Activated naive CD8-positive, alpha-beta T cell treated with anti-CD3 and anti-CD28 coated beads, Interleukin-2, amount 10 ng/mL, durations not matched to agents 7 days and 5 days (primary cell): ENCODE results near the gene ATP6V1D. TPM values are rescaled to one million over a fixed set of nuclear protein-coding genes. Genes with fewer than 3 reads are reported as not detected.

Source experiments
- ATAC-seq: fragments of 150-1000 bp; cut with Tn5 transposase; one replicate; pipeline ENCODE4 v1.10.0; 2021; ENCODE audit warnings: low read depth, moderate library complexity
- POLR2A ChIA-PET: fragments of 350-600 bp; sonication (Branson Sonifier 250); formaldehyde crosslinking; loops from one replicate; lab custom pipeline; 2021; ENCODE audit warnings: antibody characterized with exemption; lab: Charles Lee
- DNase-seq: peaks from one replicate; pipeline ENCODE4 v3.0.0; 2021
- H3K27ac Mint-ChIP-seq: one replicate; pipeline ENCODE4 v1.8.0; 2022; ENCODE audit warnings: mild to moderate bottlenecking, mixed read lengths
- H3K27me3 Mint-ChIP-seq: one replicate; pipeline ENCODE4 v1.8.0; 2022; ENCODE audit warnings: mild to moderate bottlenecking, moderate library complexity, mixed read lengths
- H3K36me3 Mint-ChIP-seq: one replicate; pipeline ENCODE4 v1.8.0; 2021; ENCODE audit warnings: mild to moderate bottlenecking, mixed read lengths
- H3K4me1 Mint-ChIP-seq: one replicate; pipeline ENCODE4 v1.8.0; 2021; ENCODE audit warnings: mixed read lengths
- H3K4me3 Mint-ChIP-seq: one replicate; pipeline ENCODE4 v1.8.0; 2022; ENCODE audit warnings: mild to moderate bottlenecking, moderate library complexity, mixed read lengths
- H3K9me3 Mint-ChIP-seq: one replicate; pipeline ENCODE4 v1.8.0; 2021; ENCODE audit warnings: mixed read lengths
- total RNA-seq, 2 experiments: library from RNA; stranded (reverse); gene quantifications; one replicate each; pipeline ENCODE4 v1.2.3, GENCODE V29; 2021

Gene ATP6V1D
- total RNA-seq, 2 experiments from 2014 or later, result 38.7 to 41.9 TPM

- Mint-ChIP-seq H3K27me3 (no peaks in the 10 kb centered on the region), H3K4me3 (no peak overlapping the region), H3K9me3 (no peaks in the 10 kb centered on the region), H3K27ac (no peak overlapping the region), H3K4me1 (peaks cover 4% of the 10 kb centered on the region), H3K36me3 (peaks cover 17% of the 10 kb centered on the region)
- no peak for ATAC-seq
- POLR2A ChIA-PET, result no interaction called here
- no peak for DNase-seq
These were observed 29.7 kb upstream of the ATP6V1D start for GRCh38 chr14:67389275-67389674.

DNA sequence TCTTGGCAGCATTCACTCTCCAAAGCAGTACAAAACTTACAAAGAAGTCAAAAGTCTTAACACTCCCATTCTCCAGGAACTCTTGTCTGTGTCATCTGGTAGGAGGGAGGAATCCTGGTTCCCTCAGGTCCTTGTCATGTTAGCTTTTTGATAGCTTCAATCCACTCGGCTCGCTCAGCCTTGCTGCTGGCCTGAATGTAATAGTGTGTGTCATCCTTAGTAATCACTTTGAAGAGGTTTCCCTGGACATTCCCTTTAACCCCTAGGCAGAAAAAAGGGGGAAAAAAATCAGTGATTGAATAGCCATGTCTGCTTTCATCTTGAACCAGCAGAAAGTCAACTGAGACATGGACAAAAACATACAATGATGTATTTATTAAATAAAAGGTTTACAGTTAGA, 27.6 kb upstream of the ATP6V1D start:
- Mint-ChIP-seq H3K4me1 (peaks cover 4% of the 10 kb centered on the region), H3K27ac (no peak overlapping the region), H3K9me3 (no peaks in the 10 kb centered on the region), H3K36me3 (peaks cover 23% of the 10 kb centered on the region), H3K4me3 (no peak overlapping the region), H3K27me3 (no peaks in the 10 kb centered on the region)
- POLR2A ChIA-PET, result no interaction called here
- no peak for DNase-seq
- no peak for ATAC-seq

DNA sequence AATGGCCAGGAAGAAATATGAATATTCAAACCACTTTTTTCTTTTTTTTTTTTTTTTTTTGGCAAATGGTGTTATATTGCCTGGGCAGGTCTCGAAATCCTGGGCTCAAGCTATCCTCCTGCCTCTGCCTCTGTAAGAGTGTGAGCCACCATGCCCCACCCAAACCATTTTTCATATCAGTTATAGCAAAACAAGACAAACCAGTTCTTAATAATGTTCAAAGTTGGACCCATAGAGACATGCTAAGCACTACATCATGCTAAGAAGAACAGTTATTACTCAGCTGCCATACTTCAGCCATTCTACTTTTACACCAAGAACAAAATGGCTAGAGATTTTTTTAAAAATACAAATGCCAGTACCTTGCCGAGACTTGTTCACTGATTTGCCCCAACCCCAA, 26.0 kb upstream of the ATP6V1D start:
- no peaks in the 10 kb centered on the region for H3K27me3 Mint-ChIP-seq
- DNase-seq (no peak), ATAC-seq (no peak)
- H3K9me3 Mint-ChIP-seq, result no peaks in the 10 kb centered on the region
- H3K27ac Mint-ChIP-seq, result no peak overlapping the region
- H3K4me3 Mint-ChIP-seq, result no peak overlapping the region
- POLR2A ChIA-PET, result interaction anchor here (0.7 kb wide), 1 partner anchor 150 kb away, joined by 7 read pairs; no protein-coding TSS in a partner anchor
- peaks cover 25% of the 10 kb centered on the region for H3K36me3 Mint-ChIP-seq
- no peaks in the 10 kb centered on the region for H3K4me1 Mint-ChIP-seq

GRCh38 chr14:67385120-67385519, 25.5 kb upstream of the ATP6V1D start:
- no peak for ATAC-seq
- Mint-ChIP-seq H3K27ac (no peak overlapping the region), H3K36me3 (peaks cover 26% of the 10 kb centered on the region)

DNA sequence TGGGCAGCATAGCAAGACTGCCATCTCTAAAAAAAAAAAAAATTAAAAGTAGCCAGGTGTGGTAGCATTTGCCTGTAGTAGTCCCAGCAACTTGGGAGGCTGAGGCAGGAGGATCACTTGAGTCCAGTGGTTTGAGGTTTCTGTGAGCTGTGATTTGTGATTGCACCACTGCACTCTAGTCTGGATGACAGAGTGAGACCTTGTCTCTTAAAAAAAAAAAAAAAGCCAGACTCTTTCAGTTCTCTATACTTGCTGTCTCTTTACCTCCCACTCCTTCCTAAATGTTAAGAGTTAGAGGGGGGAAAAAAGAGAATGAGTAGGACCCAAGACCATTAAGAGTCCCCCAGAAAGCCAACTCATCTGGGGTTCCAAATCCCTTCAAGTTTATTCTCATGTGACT, 18.3 kb upstream of the ATP6V1D start:
- POLR2A ChIA-PET, result interaction anchor here (1.1 kb wide), 1 partner anchor 16 kb away, joined by 3 read pairs; no protein-coding TSS in a partner anchor
- Mint-ChIP-seq H3K36me3 (peaks cover 28% of the 10 kb centered on the region), H3K4me3 (no peak overlapping the region), H3K27ac (no peak overlapping the region), H3K4me1 (peaks cover 9% of the 10 kb centered on the region), H3K9me3 (no peaks in the 10 kb centered on the region), H3K27me3 (no peaks in the 10 kb centered on the region)
- ATAC-seq, result no peak
- no peak for DNase-seq

More at GRCh38 chr14:67385120-67385519, 25.5 kb upstream of the ATP6V1D start:
- DNase-seq, result no peak
- POLR2A ChIA-PET, result interaction anchor here (0.7 kb wide), 1 partner anchor 150 kb away, joined by 7 read pairs; no protein-coding TSS in a partner anchor
- H3K4me3 Mint-ChIP-seq, result no peak overlapping the region
- H3K4me1 Mint-ChIP-seq, result no peaks in the 10 kb centered on the region
- H3K27me3 Mint-ChIP-seq, result no peaks in the 10 kb centered on the region
- no peaks in the 10 kb centered on the region for H3K9me3 Mint-ChIP-seq

GRCh38 chr14:67373347-67373746, 13.7 kb upstream of the ATP6V1D start:
- DNase-seq (no peak), ATAC-seq (no peak)
- POLR2A ChIA-PET, result no interaction called here
- no peaks in the 10 kb centered on the region for H3K9me3 Mint-ChIP-seq
- peaks cover 10% of the 10 kb centered on the region for H3K4me1 Mint-ChIP-seq
- H3K27me3 Mint-ChIP-seq, result no peaks in the 10 kb centered on the region
- H3K4me3 Mint-ChIP-seq, result no peak overlapping the region
- no peak overlapping the region for H3K27ac Mint-ChIP-seq
- peaks cover 19% of the 10 kb centered on the region for H3K36me3 Mint-ChIP-seq

GRCh38 chr14:67372833-67373232, 13.2 kb upstream of the ATP6V1D start:
- no peak for DNase-seq
- Mint-ChIP-seq H3K27me3 (no peaks in the 10 kb centered on the region), H3K4me3 (no peak overlapping the region), H3K27ac (no peak overlapping the region), H3K4me1 (peaks cover 12% of the 10 kb centered on the region), H3K36me3 (peaks cover 21% of the 10 kb centered on the region), H3K9me3 (no peaks in the 10 kb centered on the region)
- ATAC-seq, result no peak
- POLR2A ChIA-PET, result no interaction called here

DNA sequence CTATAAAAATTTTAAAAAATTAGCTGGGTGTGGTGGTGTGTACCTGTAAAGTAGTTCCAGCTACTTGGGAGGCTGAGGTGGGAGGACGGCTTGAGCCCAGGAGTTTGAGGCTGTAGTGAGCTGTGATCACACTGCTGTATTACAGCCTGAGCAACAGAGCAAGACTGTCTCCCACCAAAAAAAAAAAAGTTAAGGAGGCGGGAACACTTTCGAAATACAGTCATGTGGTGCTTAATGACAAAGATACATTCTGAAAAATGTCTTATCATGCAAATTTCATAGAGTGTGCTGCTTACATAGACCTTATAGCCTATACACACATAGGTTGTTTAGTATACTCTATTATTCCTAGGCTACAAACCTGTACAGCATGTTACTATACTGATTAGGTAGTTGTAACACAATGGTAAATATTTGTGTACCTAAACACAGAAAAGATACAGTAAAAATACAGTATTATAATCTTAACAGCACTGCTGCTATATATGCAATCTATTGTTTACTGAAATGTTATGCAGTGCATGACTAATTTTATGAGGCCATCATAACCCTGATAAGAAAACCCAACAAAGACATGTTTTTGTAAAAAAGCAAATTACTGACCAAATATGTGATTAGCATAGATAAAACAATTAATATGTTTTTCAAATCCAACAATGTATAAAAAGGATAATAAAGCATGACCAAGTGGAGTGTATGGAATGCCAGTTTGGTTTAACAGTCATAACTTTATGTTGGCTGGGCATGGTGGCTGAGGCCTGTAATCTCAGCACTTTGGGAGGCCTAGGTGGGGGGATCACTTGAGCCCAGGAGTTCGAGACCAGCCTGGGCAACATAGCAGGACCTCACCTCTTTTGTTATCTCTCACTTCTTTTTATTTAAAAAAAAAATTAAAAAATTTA, 11.9 kb upstream of the ATP6V1D start:
- Mint-ChIP-seq H3K4me3 (no peak overlapping the region), H3K27ac (no peak overlapping the region), H3K9me3 (no peaks in the 10 kb centered on the region), H3K4me1 (peaks cover 12% of the 10 kb centered on the region), H3K36me3 (peaks cover 19% of the 10 kb centered on the region), H3K27me3 (no peaks in the 10 kb centered on the region)
- ATAC-seq (no peak), DNase-seq (no peak)
- POLR2A ChIA-PET, result no interaction called here

GRCh38 chr14:67370830-67371229, 11.2 kb upstream of the ATP6V1D start:
- ATAC-seq, result no peak
- H3K27ac Mint-ChIP-seq, result no peak overlapping the region
- H3K9me3 Mint-ChIP-seq, result no peaks in the 10 kb centered on the region
- no peak overlapping the region for H3K4me3 Mint-ChIP-seq
- no peaks in the 10 kb centered on the region for H3K27me3 Mint-ChIP-seq
- H3K4me1 Mint-ChIP-seq, result peaks cover 12% of the 10 kb centered on the region
- POLR2A ChIA-PET, result no interaction called here
- peaks cover 23% of the 10 kb centered on the region for H3K36me3 Mint-ChIP-seq
- DNase-seq, result no peak

- POLR2A ChIA-PET, result interaction anchor here (0.7 kb wide), 1 partner anchor 327 kb away, joined by 3 read pairs; no protein-coding TSS in a partner anchor
- no peak overlapping the region for H3K4me3 Mint-ChIP-seq
- peaks cover 38% of the 10 kb centered on the region for H3K4me1 Mint-ChIP-seq
- no peaks in the 10 kb centered on the region for H3K9me3 Mint-ChIP-seq
- no peak overlapping the region for H3K27ac Mint-ChIP-seq
- DNase-seq (no peak), ATAC-seq (no peak)
- H3K27me3 Mint-ChIP-seq, result no peaks in the 10 kb centered on the region
- peaks cover 21% of the 10 kb centered on the region for H3K36me3 Mint-ChIP-seq
These were observed 5.9 kb upstream of the ATP6V1D start for GRCh38 chr14:67365476-67365875.

DNA sequence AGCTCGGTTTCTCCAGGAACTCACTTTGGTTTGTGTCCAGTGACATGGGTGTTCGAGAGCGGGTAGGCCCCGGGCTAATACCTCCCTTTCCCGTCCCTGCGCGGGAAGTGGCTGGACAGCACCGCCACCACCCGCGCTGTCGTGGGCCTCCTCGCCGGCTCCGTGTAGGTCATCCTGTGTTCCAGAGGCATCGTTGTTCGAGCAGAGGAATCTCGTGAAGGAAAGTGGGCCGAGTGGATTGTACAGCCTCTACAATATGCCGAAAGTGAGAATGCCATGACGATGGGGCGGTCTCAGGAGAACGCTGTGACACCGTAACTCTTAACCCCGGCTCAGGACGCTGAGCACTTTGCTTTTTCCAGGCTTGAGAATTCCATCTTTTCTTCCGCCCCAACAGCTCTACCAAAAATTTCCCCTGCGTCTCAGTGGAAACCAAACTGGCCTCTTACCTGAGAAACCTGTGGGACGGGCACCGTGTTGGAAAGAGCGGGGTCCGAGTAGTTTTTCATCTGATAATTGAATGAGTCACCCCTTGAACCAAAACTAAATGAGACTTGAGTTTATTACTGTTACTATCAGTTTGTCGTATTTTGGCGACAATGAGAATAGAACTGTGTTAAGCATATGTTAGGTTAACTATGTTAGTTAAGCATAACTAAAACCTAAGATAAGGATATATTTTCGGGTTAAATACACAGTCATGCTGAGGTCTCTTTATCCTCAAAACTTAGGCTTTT, 1.0 kb upstream of the ATP6V1D start:
- POLR2A ChIA-PET, result interaction anchor here (1.2 kb wide), 1 partner anchor 334 kb away, joined by 10 read pairs; the partner anchor contains the start of gene RDH11
- peak overlapping the region; percentile 98 for H3K4me3 Mint-ChIP-seq
- H3K36me3 Mint-ChIP-seq, result peaks cover 6% of the 10 kb centered on the region
- peaks cover 49% of the 10 kb centered on the region for H3K4me1 Mint-ChIP-seq
- DNase-seq, result no peak
- ATAC-seq, result peak; percentile 27
- peak overlapping the region; percentile 96 for H3K27ac Mint-ChIP-seq
- no peaks in the 10 kb centered on the region for H3K9me3 Mint-ChIP-seq
- no peaks in the 10 kb centered on the region for H3K27me3 Mint-ChIP-seq

GRCh38 chr14:67358924-67359774, 455 bp downstream of the ATP6V1D start:
- DNase-seq (no peak), ATAC-seq (no peak)
- H3K4me1 Mint-ChIP-seq, result peaks cover 38% of the 10 kb centered on the region
- no peaks in the 10 kb centered on the region for H3K27me3 Mint-ChIP-seq
- peak overlapping the region; percentile 96 for H3K27ac Mint-ChIP-seq
- H3K4me3 Mint-ChIP-seq, result peak overlapping the region; percentile 98
- no peaks in the 10 kb centered on the region for H3K9me3 Mint-ChIP-seq
- POLR2A ChIA-PET, result interaction anchor here (1.0 to 1.2 kb wide), 4 partner anchors 40 to 336 kb away, joined by 3 to 10 read pairs (median 3); partner anchors contain the start of gene RDH11
- no peaks in the 10 kb centered on the region for H3K36me3 Mint-ChIP-seq

GRCh38 chr14:67357969-67358354, 1.6 kb downstream of the ATP6V1D start:
- Mint-ChIP-seq H3K36me3 (peaks cover 3% of the 10 kb centered on the region), H3K9me3 (no peaks in the 10 kb centered on the region), H3K27ac (no peak overlapping the region), H3K4me1 (peaks cover 33% of the 10 kb centered on the region), H3K4me3 (peak overlapping the region; percentile 98), H3K27me3 (no peaks in the 10 kb centered on the region)
- no peak for DNase-seq
- POLR2A ChIA-PET, result no interaction called here
- no peak for ATAC-seq
